PC-9 (cell line): ENCODE measurements around the gene ADAM19.

Experiments used
- EZH2 ChIP-seq: fragments of 200-600 bp; sonication (generic); IDR thresholded peaks from 2 replicates; pipeline ENCODE4 v1.8.0; 2017; ENCODE audit warnings: antibody characterized with exemption, low read depth
- TF ChIP-seq, protein P1 (sequence below): fragments of 200-600 bp; sonication (generic); conservative IDR thresholded peaks from 2 replicates; pipeline ENCODE4 v1.6.1; 2017; ENCODE audit warnings: mixed run types, antibody characterized with exemption, mild to moderate bottlenecking, moderate library complexity

DNA sequence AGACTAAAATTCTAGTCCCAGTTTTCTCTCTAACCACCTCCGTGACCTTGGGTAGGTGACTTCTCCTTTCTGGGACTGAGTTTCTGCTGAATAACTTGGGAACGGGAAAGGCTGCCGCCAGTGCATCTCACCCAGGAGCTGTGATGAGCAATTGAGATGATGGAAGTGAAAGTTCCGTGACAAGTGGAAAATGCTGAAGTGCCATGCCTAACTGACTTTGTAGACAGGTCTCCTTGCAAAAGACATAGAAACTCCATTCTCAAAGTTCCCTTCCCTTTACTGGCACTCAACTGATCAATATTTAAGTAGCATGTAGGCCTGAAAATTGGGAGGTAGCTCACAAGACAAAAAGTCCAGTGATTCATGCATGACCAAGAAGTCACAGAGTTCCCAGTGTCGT, 6.3 kb upstream of the ADAM19 start:
- TF ChIP-seq, protein P1, sequence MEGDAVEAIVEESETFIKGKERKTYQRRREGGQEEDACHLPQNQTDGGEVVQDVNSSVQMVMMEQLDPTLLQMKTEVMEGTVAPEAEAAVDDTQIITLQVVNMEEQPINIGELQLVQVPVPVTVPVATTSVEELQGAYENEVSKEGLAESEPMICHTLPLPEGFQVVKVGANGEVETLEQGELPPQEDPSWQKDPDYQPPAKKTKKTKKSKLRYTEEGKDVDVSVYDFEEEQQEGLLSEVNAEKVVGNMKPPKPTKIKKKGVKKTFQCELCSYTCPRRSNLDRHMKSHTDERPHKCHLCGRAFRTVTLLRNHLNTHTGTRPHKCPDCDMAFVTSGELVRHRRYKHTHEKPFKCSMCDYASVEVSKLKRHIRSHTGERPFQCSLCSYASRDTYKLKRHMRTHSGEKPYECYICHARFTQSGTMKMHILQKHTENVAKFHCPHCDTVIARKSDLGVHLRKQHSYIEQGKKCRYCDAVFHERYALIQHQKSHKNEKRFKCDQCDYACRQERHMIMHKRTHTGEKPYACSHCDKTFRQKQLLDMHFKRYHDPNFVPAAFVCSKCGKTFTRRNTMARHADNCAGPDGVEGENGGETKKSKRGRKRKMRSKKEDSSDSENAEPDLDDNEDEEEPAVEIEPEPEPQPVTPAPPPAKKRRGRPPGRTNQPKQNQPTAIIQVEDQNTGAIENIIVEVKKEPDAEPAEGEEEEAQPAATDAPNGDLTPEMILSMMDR = no peak
- TF ChIP-seq EZH2 = no peak
